Type B pancreatic cell (in vitro differentiated cells): Measurements from ENCODE around the gene PITPNC1. TPM values are rescaled to one million over a fixed set of nuclear protein-coding genes. Genes with fewer than 3 reads are reported as not detected.

Source experiments
- DNase-seq: peaks from one replicate; pipeline ENCODE4 v3.0.0; 2021; ENCODE audit warnings: mixed read lengths; ENCODE audit not compliant: unreplicated experiment; ENCODE audit errors: extremely low spot score
- H3K27ac Mint-ChIP-seq: 2 replicates; pipeline ENCODE4 v1.8.0; 2021; ENCODE audit warnings: mild to moderate bottlenecking, mixed read lengths
- H3K27me3 Mint-ChIP-seq: 2 replicates; pipeline ENCODE4 v1.8.0; 2021; ENCODE audit warnings: mixed read lengths
- H3K36me3 Mint-ChIP-seq: 2 replicates; pipeline ENCODE4 v1.8.0; 2021; ENCODE audit warnings: mixed read lengths
- H3K4me1 Mint-ChIP-seq: one replicate; pipeline ENCODE4 v1.8.0; 2021; ENCODE audit warnings: mixed read lengths; ENCODE audit not compliant: unreplicated experiment
- H3K4me3 Mint-ChIP-seq: 2 replicates; pipeline ENCODE4 v1.8.0; 2021; ENCODE audit warnings: mild to moderate bottlenecking, mixed read lengths
- H3K9me3 Mint-ChIP-seq: 2 replicates; pipeline ENCODE4 v1.8.0; 2021; ENCODE audit warnings: mixed read lengths
- total RNA-seq: library from RNA; stranded (reverse); gene quantifications from 2 replicates; pipeline ENCODE4 v1.2.1, GENCODE V29; 2021; ENCODE audit warnings: low replicate concordance
- TF ChIP-seq, protein P1 (sequence below): fragments of 200-600 bp; sonication (generic); conservative IDR thresholded peaks from 2 replicates; pipeline ENCODE4 v1.5.0; 2021; ENCODE audit warnings: antibody characterized with exemption, mild to moderate bottlenecking

The PITPNC1 gene
- total RNA-seq, 1 donor from 2014 or later, result 18.7 TPM

DNA sequence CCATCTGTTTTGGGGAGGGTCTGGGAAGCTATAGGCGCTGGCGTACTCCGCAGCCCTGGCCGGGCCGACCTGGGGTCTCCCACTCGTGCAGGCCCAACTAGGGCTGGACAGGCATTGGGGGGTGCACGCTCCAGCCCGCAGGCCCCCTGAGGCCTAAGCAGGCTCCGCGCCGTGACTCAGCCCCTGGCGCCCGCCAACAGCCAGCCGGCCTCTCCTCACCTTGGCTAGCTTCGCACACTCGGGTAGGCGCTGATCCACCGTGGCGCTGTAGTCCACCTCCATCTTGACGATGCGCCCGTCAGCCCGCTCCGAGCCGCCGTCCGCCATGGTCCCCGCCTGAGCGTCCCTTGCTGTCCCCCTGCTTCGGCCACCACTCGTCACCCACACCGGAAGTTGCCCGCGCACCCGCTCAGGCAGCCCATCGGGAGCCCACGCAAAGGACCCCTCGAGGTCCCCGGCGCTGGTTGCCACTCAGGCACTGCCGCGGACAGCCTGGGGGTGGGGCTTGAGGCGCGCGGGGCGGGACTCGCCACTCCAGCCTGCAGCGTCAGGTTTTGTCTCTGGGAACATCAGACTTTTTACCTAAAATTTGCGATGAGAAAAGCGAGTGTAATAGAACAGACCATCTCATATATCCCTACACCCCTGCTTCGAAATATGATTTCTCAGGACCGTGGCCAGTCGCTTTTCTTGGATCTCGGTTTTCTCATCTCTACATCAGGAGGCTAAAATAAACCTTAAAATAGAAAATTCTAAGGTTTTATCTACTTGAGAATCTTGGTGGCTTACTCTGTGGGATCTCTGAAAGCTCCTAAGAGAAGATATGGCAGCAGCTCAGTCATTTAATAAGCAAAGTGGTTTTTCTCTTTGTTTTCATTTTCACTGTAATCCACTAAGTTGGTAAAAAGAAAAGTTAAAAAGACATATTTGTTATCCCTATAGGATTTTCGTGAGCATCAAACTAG, 10.6 kb upstream of the PITPNC1 start, which contains the start of gene PSMD12:
TSS of gene PSMD12 (minus strand) at position 385 of the 965 bp plus-strand sequence. CDS start at position 327, 58 bp downstream.
- Mint-ChIP-seq H3K27ac (peak within 1 kb of the TSS; percentile 95), H3K9me3 (no peaks in the 10 kb centered on the region), H3K27me3 (no peaks in the 10 kb centered on the region), H3K4me3 (peak within 1 kb of the TSS; percentile 99), H3K4me1 (peaks cover 23% of the 10 kb centered on the region), H3K36me3 (peaks cover 12% of the 10 kb centered on the region)
- TF ChIP-seq, protein P1, sequence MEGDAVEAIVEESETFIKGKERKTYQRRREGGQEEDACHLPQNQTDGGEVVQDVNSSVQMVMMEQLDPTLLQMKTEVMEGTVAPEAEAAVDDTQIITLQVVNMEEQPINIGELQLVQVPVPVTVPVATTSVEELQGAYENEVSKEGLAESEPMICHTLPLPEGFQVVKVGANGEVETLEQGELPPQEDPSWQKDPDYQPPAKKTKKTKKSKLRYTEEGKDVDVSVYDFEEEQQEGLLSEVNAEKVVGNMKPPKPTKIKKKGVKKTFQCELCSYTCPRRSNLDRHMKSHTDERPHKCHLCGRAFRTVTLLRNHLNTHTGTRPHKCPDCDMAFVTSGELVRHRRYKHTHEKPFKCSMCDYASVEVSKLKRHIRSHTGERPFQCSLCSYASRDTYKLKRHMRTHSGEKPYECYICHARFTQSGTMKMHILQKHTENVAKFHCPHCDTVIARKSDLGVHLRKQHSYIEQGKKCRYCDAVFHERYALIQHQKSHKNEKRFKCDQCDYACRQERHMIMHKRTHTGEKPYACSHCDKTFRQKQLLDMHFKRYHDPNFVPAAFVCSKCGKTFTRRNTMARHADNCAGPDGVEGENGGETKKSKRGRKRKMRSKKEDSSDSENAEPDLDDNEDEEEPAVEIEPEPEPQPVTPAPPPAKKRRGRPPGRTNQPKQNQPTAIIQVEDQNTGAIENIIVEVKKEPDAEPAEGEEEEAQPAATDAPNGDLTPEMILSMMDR, result no peak
- peak; percentile 95 for DNase-seq

DNA sequence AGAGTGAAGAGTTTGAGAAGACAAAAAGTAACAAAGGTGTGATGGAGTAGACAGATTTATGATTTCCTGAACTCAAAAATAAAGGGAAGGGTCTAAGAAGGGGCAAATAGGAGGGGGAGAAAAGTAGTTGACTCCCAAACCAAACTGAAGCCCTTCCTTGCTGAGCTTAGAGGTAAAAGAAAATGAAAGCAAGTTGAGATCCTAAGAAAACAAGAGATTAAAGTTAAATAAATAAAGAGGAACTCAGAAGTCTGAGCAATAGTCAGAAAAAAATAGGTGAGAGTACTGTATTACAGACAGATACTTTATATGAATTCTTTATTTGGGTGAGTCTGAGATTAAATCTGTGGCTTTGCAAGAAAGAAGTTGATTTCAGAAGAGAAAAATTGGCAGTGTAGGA, 7.4 kb upstream of the PITPNC1 start:
- H3K4me1 Mint-ChIP-seq, result peaks cover 19% of the 10 kb centered on the region
- no peak overlapping the region for H3K27ac Mint-ChIP-seq
- H3K27me3 Mint-ChIP-seq, result peaks cover 3% of the 10 kb centered on the region
- no peak for DNase-seq
- no peaks in the 10 kb centered on the region for H3K36me3 Mint-ChIP-seq
- TF ChIP-seq, protein P1, result no peak
- H3K9me3 Mint-ChIP-seq, result no peaks in the 10 kb centered on the region
- no peak overlapping the region for H3K4me3 Mint-ChIP-seq

DNA sequence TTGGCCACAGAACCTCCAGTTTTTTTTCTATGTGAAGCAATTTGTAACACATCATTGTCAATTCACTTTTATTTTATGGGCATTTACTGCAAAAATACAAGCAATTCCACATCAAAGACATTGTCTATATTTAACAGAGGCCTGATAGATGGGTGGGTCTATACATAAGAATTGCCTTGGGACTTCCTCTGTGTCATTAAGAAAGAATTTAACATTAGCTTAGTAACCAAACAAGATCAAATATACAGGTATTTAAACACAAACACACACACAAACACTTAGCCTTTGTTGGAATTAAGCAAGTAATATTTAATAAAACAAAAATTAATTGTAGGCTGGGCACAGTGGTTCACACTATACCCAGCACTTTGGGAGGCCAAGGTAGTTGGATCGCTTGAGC, 4.3 kb upstream of the PITPNC1 start:
- DNase-seq, result no peak
- Mint-ChIP-seq H3K4me1 (peaks cover 15% of the 10 kb centered on the region), H3K4me3 (no peak overlapping the region), H3K9me3 (no peaks in the 10 kb centered on the region), H3K27ac (no peak overlapping the region), H3K36me3 (no peaks in the 10 kb centered on the region), H3K27me3 (peaks cover 5% of the 10 kb centered on the region)
- TF ChIP-seq, protein P1, result no peak

DNA sequence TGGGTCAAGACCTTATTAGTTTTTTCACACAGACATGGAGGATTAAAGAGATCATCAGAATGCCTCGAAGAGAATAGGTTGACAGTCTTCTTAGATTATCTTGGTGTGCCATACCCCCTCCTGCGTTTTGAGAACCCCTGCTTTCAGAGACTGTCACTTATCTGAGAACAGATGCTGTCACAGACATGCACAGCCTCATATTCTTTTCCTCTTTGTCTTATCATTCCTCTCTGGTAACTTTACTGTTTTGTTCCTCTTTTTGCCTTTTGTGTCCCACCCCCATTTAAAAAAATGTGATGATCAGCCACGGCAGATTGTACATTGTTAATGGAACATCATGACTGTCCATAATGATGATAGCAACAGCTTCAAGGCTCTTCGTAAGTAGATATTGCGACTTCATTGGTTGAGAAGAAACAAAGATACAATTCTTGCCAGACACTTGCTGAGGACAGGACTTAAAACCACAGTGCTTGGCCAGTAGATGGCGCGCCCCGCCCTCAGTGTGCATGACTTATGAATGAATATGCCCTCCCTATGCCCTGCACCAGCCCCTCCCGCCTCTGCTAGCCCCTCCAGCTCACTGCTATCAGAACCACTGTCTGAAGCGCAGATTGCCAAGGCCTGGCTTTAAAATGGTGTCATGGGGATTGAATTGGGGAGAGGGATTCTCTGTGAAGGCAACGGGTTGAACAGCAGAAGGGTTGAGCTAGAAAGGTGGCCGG, 2.6 kb upstream of the PITPNC1 start:
- Mint-ChIP-seq H3K9me3 (no peaks in the 10 kb centered on the region), H3K4me3 (peak overlapping the region; percentile 84), H3K27me3 (peaks cover 5% of the 10 kb centered on the region), H3K4me1 (peaks cover 20% of the 10 kb centered on the region), H3K36me3 (peaks cover 5% of the 10 kb centered on the region), H3K27ac (peak overlapping the region; percentile 86)
- TF ChIP-seq, protein P1, result peak; percentile 94
- peak; percentile 83 for DNase-seq

DNA sequence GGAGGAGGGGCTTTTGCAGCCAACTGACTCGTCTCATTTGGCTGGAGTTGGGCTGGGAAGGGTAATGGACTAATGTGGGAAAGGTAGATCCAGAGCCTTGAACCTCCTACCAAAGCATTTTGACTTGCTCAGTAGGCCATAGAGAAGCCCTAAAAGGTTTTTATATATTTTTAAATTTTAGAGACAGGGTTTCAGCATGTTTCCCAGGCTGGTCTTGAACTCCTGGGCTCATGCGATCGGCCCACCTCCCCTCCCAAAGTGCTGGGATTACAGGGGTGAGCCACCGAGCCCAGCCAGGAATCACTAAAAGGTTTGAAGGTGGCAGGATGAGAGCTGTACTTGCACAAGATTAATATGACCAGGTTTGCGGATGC, 2.0 kb upstream of the PITPNC1 start:
- DNase-seq, result no peak
- Mint-ChIP-seq H3K27ac (peak overlapping the region; percentile 86), H3K4me1 (peaks cover 23% of the 10 kb centered on the region), H3K9me3 (no peaks in the 10 kb centered on the region), H3K4me3 (peak overlapping the region; percentile 84), H3K36me3 (peaks cover 8% of the 10 kb centered on the region), H3K27me3 (peaks cover 5% of the 10 kb centered on the region)
- TF ChIP-seq, protein P1, result no peak
